Fibroblast of skin of left biceps (primary cell): Measurements from ENCODE around the gene QARS1.

Source experiments
- DNase-seq, 2 experiments: peaks; one replicate each; pipeline ENCODE4 v3.0.0-alpha.2; 2013; ENCODE audit warnings: low read depth in 2 of 2

The QARS1 gene

DNA sequence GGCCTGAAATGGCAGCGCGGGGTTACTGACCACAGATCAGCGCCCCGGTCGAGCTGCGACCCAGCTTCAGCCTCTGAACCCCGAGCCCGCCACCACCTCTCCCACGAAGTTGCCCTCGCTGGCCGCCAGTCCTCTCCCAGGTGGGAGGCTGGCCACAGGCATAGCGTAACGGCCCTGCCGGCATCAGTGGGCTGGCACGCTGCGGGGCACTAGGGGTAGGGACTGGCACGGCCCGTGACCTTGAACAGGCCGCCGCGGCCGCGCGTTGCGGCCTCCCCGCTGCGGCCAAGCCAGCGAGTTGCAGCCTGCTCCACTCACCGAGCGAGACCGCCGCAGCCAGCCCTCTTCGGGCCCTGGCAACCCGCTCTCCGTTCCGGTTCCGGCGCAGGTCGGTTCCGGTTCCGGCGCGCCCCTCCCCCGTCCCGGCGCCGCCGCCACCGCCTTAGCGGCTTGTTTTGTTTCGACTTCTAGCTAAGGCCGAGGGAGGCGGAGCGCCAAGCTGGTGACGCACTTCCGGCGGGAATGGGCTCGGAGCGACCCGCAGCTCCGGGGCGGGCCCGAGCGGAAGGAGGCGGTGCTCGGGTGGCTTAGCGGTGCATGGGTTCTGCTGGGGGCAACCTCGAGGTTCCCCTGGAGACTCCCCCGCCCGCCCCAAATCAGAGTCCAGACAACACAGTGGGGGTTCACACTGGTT lies 16.0 kb upstream of the QARS1 start, which contains the start of gene USP19:
USP19 (minus strand) TSS at position 386 of the 694 bp plus-strand sequence. CDS start 1,678 bp downstream, outside the sequence.
- DNase-seq: peak; percentile 77 to 79

DNA sequence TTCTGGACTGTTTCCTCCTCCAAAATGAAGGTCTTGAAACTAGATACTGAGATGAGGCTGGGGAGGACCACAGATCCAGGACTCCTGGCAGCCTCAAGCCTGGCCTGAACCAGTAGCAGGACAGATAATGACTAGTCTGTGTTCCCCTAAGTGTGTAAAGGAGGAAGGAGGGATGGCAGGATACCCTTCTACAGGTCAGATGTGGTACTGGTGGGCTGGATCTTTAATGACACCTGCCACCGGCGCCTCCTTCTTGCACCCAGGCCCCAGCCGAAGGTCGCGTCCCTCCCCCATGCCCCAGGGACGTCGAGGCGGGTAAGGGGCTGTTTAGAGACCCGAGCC lies 15.5 kb upstream of the QARS1 start:
- DNase-seq: no peak

DNA sequence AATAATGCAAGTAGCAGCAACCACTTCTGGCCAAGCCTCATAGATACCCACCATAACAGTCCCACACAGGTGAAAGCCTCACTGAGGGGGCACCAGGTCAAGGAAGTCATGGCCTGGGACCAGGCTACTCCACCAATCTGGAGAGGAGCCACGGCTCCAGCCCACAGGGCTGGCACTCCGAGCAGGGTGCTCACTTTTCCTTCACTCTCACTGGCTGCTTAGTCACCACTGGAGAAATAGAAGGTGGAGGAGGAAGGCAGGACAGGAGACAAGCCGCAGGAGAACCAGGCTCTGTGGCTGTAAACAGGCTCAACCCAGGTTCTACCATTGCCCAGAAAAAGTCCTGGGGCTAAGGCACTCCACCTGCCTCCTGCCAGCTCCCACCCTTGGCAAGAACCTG lies 14.9 kb upstream of the QARS1 start:
- DNase-seq: no peak

DNA sequence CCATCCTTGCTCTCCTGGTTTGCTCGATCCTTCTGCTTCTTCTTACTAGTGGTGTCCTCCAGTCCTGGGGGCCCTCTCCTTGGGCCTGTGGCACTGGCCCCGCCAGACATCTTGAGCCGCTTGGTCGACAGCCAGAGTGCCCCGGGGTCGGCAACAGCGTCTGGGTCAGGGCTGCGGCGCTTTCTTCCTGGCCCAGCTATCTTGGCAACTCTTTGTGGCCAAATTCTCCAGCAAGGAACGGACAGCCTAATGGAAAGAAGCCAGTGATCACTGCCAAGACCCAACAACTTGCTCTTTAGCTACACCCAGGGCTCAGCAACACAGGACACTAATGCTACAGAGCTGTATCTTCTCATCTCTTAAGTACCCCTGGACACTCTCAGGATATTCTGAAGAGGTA lies 14.5 kb upstream of the QARS1 start:
- DNase-seq: no peak

DNA sequence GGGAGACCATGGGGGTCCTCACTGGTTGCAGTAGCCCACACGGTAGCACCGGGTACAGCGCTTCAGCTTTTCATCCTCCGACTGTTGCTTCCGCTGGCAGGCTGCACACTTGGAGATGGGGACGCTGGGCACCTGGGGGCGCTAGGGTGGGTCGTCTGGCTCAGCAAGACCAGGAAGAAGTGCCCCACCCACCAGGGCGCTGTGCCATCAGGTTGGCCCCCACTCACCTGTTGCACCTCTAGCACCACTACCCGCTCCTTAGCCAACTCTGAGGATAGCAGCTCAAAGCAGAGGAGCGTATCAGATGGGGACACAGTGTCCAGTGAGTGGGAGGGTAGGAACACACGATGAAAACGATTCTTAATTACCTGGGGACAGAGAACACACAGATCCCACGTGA lies 7.7 kb upstream of the QARS1 start:
- no peak for DNase-seq

DNA sequence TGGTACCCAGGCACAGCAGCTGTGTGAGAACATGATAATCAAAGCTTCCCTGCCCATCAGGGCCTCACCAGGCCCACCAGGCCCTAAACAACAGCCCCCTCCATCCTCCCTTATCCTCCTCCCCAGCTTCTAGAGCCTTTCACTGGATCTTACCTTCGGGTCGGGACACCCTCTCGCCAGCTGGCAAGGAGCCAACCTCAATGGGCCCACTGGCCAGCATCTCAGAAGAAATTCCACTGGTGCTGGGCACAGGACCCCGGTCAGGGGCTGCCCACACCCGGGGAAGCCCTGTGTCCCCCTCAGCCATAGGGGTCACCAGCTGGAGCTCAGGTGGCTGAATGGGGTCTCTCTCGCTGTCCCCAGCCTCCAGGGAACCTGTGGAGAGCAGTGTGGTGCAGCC lies 6.8 kb upstream of the QARS1 start:
- DNase-seq: no peak

DNA sequence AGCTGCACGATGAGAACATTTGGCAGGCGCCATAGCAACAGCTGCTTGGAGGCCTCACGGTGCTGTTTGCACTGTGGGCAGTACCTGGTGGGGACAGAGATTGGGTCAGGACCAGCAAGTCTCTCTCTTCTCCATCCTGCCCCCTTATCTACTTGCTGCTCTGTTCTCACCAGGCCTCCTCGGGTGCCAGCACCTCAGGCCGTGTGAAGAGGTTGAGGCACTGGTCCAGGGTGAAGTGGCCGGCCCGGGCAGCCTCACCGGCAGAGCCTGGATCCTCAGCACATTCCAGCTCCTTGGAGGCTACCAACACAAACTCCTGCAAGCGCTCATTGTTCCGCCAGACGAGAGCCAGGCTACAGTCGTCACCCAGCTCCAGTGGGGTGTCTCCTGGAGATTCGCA lies 6.2 kb upstream of the QARS1 start:
- no peak for DNase-seq

DNA sequence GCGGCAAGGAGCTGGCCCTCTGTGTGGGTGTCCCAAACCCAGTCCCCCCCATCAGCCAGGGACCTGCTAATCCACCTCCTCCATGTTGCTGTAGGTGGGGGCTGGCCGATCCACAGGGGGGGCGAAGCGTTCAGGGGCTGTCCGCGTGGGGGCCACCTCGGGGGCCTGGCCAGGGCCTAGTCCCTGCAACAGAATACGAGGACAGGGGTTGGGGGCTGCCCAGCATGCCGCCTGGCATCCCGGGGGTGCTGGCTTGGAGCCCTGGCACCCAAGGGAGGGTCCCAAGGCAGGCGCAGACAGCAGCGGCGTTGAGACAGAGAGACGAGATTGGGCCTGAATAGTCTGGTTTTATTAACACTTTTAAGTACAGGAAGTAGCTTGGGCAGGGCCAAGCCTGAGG lies 3.8 kb upstream of the QARS1 start:
- no peak for DNase-seq

DNA sequence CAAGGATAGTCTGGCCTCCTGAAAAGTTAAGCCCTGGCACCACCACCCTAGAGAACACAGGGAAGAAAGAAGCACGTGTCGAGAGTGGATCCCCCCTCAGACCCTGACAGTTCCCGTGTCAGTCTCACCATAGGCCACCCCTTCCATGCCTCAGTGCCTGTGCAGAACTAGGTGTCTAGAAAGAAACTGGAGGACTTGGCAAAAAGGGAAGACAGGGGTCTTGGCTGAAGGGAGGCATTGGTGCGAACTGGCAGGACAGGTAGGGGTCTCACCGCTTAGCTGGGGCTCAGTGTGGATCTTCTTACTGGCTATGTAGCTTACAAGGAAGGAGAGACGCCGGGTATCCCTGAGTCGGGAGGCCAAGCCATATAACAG lies 518 bp downstream of the QARS1 start:
- DNase-seq: no peak

DNA sequence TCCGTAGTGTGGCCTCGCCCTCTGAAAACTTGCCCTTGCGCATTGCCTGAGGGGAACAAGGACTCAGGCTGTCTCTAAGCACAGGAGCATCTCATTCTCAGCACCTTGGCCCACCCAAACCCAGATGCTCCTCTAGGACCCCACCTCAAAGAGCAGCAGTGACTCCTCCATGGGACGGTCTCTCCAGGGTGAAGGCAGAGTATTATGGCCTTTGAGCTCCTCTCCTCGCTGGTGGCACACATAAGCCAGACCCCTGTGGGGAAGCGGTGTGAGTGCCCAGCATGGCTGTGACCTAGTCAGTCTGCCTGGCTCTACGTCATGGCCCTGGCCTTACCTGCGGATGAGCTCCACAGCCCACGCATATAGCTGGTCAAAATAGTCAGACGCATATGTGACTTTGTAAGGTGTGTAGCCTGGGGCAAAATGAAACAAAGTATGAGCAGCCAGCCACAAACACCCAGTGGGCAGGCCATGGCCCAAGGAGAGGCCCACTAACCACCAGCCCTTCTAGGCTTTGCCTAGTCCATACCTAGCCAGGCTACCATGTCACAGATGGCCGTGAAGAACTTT lies 4.4 kb downstream of the QARS1 start:
- DNase-seq: no peak

DNA sequence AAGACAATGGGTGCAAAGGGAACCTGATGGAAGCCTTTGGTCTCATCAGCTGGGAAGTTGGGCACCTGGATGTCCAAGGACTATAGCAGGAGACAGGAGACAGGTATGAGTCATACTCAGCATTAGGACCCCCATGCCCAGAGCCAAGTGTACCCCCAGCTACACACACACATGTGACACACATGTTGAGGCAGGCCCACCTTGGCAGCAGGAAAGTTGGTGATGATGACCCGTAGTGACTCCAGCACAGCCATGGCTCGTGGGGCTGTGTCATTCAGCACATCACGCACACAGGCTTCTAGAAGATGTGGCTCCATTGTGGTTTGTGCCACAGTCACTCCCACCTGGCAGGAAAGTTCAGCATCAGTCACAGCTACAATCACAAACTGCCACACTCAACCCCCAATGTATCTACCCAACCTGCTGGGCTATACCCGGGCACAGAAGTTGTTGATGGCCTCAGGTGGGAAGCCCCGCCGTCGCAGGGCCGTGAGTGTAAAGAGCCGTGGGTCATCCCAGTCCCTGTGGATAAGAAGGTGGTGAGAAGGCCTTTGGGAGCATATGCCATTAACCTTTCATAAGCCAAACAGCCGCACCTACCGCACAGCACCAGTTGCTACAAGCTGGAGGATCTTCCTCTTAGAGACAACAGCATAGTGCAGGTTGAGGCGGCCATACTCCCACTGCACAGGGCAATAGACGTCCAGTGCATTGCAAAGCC lies 5.5 kb downstream of the QARS1 start:
- no peak for DNase-seq

DNA sequence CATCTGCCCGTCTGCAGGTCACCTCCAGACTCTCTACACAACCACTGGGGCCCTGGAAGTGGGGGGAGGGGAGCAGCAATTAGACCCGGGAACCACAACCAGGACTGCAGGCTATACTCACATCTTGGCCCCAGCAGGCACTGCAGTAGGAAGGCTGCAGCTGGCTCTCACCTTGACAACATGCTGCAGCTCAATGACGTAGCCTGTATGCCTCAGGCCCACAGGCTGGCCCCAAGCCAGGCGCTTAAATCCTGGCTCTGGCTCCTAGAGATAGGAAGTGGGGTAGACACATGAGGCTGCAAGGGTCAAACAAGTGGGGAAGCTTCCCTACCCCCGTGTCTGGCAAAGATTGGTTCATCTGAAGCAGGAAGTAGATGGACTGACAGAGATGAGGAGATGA lies 6.1 kb downstream of the QARS1 start:
- no peak for DNase-seq

DNA sequence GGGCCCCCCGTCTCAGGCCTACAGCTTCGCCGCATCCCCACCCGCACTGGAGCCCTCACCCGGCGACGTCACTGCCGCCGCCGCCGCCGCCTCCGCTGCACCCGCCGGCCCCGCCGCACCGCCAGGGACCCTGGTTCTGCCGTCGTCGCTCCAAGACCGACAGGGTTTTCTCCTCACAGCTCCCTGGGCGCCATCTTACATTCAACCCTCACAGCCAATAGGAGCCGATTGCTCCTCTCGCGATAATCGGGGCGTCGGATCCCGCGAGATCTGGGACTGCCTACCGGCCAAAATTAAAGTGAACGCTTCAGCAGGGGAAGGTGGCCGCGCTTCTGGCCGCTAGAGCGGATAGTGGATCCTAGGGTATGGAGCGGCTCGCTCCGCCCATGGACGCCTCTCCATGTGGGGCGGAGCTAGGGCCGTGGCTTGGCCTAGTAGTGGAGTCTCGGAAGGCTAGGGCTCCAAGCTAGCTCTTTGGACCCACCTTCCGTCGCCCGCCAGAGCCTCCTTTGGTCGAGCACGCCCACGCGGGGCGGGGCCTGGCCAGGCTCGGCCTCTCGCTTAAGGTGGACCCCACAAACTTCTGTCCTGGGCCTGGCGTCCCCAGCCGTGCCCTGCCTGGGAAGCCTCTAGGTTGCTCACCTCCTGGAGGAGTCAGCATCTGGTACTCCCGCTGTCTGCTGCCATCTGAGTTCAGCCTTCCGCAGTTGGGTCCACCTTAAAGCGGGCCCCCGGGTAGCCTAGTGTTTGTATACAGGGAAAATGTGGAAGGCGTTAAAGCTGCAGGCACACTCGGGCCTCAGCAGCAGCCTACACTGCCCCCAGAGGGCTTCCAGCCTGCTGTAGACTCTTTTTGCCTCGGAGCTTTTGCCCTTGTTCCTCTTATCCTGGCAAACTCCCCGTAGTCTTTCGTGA lies 10.4 kb downstream of the QARS1 start, which contains the start of gene QRICH1:
QRICH1 (minus strand) TSS at position 219 of the 915 bp plus-strand sequence. CDS start 17,054 bp downstream, outside the sequence.
- peak; percentile 96 to 97 for DNase-seq

DNA sequence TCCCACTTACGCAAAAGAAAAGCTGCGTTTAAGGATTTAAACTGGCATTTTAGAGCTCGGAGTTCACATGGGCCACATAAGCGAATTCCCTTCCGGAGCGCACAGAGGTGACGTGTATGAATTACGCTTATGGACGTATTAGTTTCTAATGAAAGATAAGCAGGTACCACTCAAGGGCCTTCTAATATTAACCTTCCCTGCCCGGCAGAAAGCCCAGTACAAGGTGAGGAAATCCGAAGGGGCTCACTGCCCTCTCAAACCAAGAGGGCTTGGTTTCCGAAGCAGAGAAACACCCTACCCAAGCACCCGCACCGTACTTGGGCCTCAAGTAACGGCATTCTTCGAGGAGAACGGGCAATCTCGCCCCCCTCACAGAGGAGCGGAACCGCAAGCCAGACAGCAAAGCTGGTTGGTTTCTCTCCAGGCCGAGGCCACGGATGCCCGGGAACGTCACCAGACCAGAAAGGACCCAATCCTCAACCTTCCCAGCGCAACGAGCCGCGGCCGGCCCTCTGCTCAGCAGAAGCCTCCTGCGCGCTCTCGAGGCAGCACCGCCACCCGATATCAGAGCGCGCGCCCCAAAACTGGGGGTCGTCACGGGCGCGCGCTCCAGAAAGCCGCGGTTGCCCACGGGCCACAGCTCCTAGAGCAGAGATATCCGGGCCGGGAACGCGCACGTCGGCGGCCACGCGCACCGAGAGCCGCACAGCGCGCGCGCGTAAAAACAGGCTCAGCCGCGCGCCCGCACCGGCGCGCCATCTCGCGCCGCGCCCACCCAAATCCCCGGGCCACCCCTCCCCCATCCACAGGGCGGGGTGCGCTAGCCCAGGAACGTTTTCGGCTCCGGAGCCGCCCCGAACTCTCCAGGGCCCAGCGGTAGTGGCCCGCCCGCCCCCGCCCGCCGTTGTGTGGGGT lies 11.4 kb downstream of the QARS1 start:
- DNase-seq: peak; percentile 39 to 47

DNA sequence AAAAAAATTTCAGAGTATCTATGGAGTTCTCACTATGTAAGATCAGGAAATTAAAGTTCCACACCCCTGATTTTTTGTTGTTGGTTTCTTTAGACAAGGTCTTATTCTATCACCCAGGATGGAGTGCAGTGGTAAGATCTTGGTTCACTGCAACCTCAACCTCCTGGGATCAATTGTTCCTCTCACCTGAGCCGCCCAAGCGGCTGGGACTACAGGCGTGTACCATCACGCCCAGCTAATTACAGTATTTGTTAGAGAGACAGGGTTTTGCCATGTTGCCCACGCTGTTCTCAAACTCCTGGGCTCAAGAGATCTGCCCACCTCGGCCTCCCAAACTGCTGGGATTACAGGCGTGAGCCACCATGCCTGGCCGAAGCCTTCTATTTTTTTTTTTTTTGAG lies 23.1 kb downstream of the QARS1 start:
- no peak for DNase-seq

DNA sequence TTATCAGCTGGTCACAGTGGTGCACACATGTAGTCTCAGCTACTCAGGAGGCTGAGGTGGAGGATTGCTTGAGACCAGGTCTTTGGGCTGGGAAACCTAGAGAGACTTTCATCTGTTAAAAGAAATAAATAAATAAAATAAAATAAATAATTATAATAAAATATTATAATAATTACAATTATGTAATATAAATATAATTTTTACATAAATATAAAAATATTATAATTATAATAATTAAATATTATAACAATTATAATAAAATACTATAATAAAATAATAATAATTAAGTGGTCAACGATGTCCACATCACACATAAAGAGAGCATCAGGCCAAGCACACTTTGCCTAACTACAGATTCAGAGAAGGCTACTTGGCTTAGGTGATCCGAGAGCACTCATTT lies 25.3 kb downstream of the QARS1 start:
- no peak for DNase-seq

DNA sequence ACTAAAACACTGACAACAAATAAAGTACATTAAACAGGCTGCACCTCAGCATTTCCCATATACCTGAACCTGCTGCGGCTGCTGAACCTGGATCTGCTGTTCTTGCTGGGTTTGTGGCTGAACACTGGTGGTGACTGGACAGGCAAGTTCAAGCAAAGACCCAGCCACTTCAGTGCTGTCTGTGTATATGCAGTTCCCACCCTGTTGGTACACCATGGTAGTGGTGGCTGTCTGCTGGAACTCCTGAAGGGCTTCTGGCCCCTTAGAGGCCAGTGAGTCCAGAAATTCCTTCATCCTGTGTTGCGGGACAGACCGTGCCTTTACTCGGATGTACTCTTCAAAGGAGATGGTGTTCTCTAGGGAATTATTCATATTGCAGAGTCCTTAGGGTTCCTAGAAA lies 27.9 kb downstream of the QARS1 start:
- no peak for DNase-seq

DNA sequence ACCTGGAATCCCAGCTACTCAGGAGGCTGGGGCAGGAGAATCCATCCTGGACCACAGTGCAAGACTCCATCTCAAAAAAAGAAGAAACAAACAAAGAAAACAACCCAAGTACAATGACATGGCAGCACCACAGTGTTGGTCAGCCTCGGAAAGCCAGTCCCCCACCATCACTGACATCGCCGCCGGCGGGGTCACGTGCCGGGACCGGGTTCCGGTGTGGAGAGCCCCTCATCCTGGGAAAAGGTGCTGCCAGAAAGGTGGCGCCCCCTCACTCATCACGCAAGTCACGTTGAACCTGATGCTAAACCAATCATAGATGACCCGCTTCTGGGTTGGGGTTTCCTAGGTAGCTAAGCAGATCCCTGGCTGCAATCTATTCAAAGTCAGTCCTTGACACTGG lies 28.4 kb downstream of the QARS1 start:
- DNase-seq: no peak

DNA sequence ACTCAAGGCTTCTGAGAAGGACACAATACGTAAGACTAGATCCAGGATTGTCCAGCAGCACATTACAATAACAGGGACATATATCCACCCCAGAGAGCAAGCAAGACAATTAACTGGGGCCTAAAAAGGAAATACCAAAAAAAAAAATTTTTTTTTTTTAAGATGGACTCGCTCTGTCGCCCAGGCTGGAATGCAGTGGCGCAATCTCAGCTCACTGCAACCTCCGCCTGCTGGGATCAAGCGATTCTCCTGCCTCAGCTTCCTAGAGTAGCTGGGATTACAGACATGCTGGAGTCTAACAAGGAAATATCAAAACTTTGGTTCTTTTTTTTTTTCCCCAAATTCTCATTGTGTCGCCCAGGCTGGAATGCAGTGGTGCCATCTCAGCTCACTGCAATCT lies 46.5 kb downstream of the QARS1 start:
- no peak for DNase-seq

DNA sequence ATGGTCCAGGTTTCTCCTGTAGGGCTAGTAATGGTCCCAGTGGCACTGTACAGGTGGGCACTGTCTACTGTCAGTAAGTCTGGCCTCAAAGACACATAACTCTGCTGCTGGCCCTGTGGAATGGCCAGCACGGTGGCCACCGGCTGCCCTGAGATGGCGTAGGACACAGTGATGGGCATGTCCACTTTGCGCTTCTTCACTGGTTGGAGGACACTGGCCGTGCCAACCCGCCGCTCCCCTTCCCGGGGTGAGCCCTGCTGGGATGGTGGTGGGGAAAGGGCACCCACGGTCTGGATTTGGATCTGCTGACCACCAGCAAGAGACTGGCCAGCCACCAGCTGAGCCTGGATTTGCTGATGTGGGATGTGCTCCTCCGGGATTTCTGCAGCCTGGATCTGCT lies 47.3 kb downstream of the QARS1 start:
- DNase-seq: no peak

DNA sequence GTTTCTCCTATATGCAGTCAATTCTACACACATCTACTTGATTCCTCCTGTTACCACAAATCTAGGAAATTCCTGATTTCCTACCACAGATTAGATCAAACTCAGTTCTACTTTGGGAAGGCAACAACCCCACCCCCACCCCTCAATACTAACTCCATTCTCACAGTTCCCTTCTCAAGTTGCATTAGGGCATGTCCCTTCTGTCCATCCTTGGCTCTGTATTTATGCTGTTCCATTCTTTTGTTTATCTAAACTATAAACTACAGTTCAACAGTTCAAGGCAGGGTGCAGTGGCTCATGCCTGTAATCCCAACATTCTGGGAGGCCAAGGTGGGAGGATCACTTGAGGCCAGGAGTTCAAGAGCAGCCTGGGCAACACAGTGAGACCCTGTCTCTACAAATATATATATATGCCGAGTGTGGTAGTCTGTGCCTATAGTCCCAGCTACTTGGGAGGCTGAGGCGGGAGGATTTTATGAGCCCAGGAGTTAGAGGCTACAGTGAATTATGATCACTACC lies 50.2 kb downstream of the QARS1 start:
- DNase-seq: no peak
